HepG2 (cell line): ENCODE results near the gene TAF4B. TPM values are rescaled to one million over a fixed set of nuclear protein-coding genes. Genes with fewer than 3 reads are reported as not detected.

Source experiments
- ATAC-seq: fragments of 200-7000 bp; cut with Tn5 transposase; 3 replicates; pipeline ENCODE4 v1.9.1; 2020; ENCODE audit warnings: mild to moderate bottlenecking, moderate library complexity
- BruUV-seq: library from RNA; stranded (reverse); fragments of 400-500 nt; replicated peaks from 2 replicates; lab custom pipeline; 2021; lab: Mats Ljungman, UMichigan
- CTCF ChIA-PET: fragments of 300-600 bp; formaldehyde crosslinking; extraction: SDS; loops from one replicate; lab custom pipeline; 2021; ENCODE audit warnings: low total read pairs, inconsistent platforms, low intra/inter-chr PET ratio; lab: Yijun Ruan, JAX
- POLR2A ChIA-PET: fragments of 350-600 bp; sonication (Branson Sonifier 250); formaldehyde crosslinking; loops from one replicate; lab custom pipeline; 2020; ENCODE audit warnings: antibody characterized with exemption, inconsistent platforms; lab: Yijun Ruan, JAX
- DNase-seq: peaks from one replicate; pipeline ENCODE4 v3.0.0-alpha.2; 2015; ENCODE audit warnings: low spot score
- FAIRE-seq: peaks from 3 replicates; lab custom pipeline; 2011; peaks lifted over from hg19 to GRCh38; lab: Jason Lieb, UNC
- H2AFZ ChIP-seq: one replicate; pipeline ENCODE4 v1.6.1; 2011; ENCODE audit warnings: low read length, inconsistent platforms
- H3K27ac ChIP-seq: fragments of 300-600 bp; 3 replicates; pipeline ENCODE4 v1.8.0; 2011; ENCODE audit warnings: mixed run types, mild to moderate bottlenecking, mixed read lengths, low read length, inconsistent platforms; ENCODE audit not compliant: insufficient read depth; ENCODE audit errors: extremely low read length
- H3K27me3 ChIP-seq, 2 experiments: fragments of 200-600 bp in 1 of 2; 2 replicates in 1 of 2; 3 replicates in 1 of 2; pipeline versions ENCODE4 v1.6.0 to v1.8.0; 2011; ENCODE audit warnings: low read length in 2 of 2, mild to moderate bottlenecking in 2 of 2, moderate library complexity in 2 of 2, inconsistent platforms in 1 of 2; ENCODE audit not compliant: insufficient read depth in 2 of 2, control insufficient read depth in 1 of 2
- H3K36me3 ChIP-seq, 2 experiments: fragments of 200-600 bp in 1 of 2; replicated peaks in 1 of 2; 2 replicates in 1 of 2; 3 replicates in 1 of 2; pipeline versions ENCODE4 v1.5.1 to v1.8.0; 2011; ENCODE audit warnings: low read length in 2 of 2, inconsistent platforms in 1 of 2; ENCODE audit not compliant: insufficient read depth in 2 of 2, control insufficient read depth in 1 of 2
- H3K4me1 ChIP-seq: 2 replicates; pipeline ENCODE4 v1.5.1; 2012; ENCODE audit warnings: low read length, inconsistent platforms; ENCODE audit not compliant: insufficient read depth
- H3K4me2 ChIP-seq: 2 replicates; pipeline ENCODE4 v1.6.0; 2011; ENCODE audit warnings: low read depth, low read length, inconsistent platforms
- H3K4me3 ChIP-seq, 3 experiments: fragments of 200-600 bp in 1 of 3; sonication (generic), shearing (Covaris generic) in 1 of 3; replicated peaks in 1 of 3; 2 replicates each; pipeline ENCODE4 v1.5.1; 2011 to 2016; ENCODE audit warnings: low read length in 3 of 3, inconsistent platforms in 2 of 3, low read depth in 2 of 3, mild to moderate bottlenecking in 2 of 3, control low read depth in 1 of 3, mixed read lengths in 1 of 3; ENCODE audit not compliant: insufficient read depth in 1 of 3
- H3K79me2 ChIP-seq: one replicate; pipeline ENCODE4 v1.6.1; 2011; ENCODE audit warnings: low read length, inconsistent platforms; ENCODE audit not compliant: insufficient read depth
- H3K9ac ChIP-seq: 2 replicates; pipeline ENCODE4 v1.6.0; 2011; ENCODE audit warnings: mild to moderate bottlenecking, low read depth, low read length, inconsistent platforms; ENCODE audit not compliant: insufficient read depth
- H3K9me3 ChIP-seq: 2 replicates; pipeline ENCODE4 v1.5.1; 2012; ENCODE audit warnings: mild to moderate bottlenecking, low read length
- H4K20me1 ChIP-seq: 2 replicates; pipeline ENCODE4 v1.6.0; 2011; ENCODE audit warnings: inconsistent platforms, mild to moderate bottlenecking, low read length, moderate library complexity; ENCODE audit not compliant: insufficient read depth
- KDM5A ChIP-seq: fragments of 200-600 bp; sonication (generic); IDR thresholded peaks from 2 replicates; pipeline ENCODE4 v1.7.0; 2018; ENCODE audit warnings: antibody characterized with exemption, mild to moderate bottlenecking, low read length, borderline replicate concordance
- MYC ChIP-seq: sonication (generic); formaldehyde crosslinking; IDR thresholded peaks from 2 replicates; pipeline ENCODE4 v1.9.0; 2021; ENCODE audit warnings: missing genetic modification reagents, borderline replicate concordance
- NAIF1 ChIP-seq: sonication (generic); formaldehyde crosslinking; IDR thresholded peaks from 2 replicates; pipeline ENCODE4 v1.5.0; 2020; ENCODE audit warnings: mild to moderate bottlenecking, missing genetic modification reagents, borderline replicate concordance
- NFIC ChIP-seq: IDR thresholded peaks from 2 replicates; pipeline ENCODE4 v1.6.1; 2012; ENCODE audit warnings: mild to moderate bottlenecking, low read length, inconsistent platforms
- REL ChIP-seq: sonication (generic); formaldehyde crosslinking; conservative IDR thresholded peaks from 2 replicates; pipeline ENCODE4 v1.8.0; 2022; ENCODE audit warnings: mild to moderate bottlenecking, missing genetic modification reagents, moderate library complexity
- SRF ChIP-seq: IDR thresholded peaks from 2 replicates; pipeline ENCODE4 v1.6.1; 2011; ENCODE audit warnings: mild to moderate bottlenecking, low read depth, low read length, moderate library complexity
- ZNF335 ChIP-seq: sonication (generic); formaldehyde crosslinking; IDR thresholded peaks from 2 replicates; pipeline ENCODE4 v1.4.0; 2020; ENCODE audit warnings: missing genetic modification reagents
- ZNF441 ChIP-seq: sonication (generic); formaldehyde crosslinking; IDR thresholded peaks from 2 replicates; pipeline ENCODE4 v1.7.0; 2021; ENCODE audit warnings: missing genetic modification reagents, borderline replicate concordance
- ZNF75D ChIP-seq: sonication (generic); formaldehyde crosslinking; IDR thresholded peaks from 2 replicates; pipeline ENCODE4 v1.8.1; 2023; ENCODE audit warnings: missing genetic modification reagents, mild to moderate bottlenecking, borderline replicate concordance
- ZNF768 ChIP-seq: sonication (generic); formaldehyde crosslinking; IDR thresholded peaks from 2 replicates; pipeline ENCODE4 v1.4.0; 2020; ENCODE audit warnings: missing genetic modification reagents
- in situ Hi-C: cut with HindIII; loops from 2 replicates; pipeline ENCODE4 v1.10.0; 2017; ENCODE audit warnings: low pct_unique_long_range_greater_than_20kb; ENCODE audit not compliant: extremely low pct_ligation_motif_present
- intact Hi-C: fragments of 100-400 bp; cut with micrococcal nuclease; formaldehyde crosslinking; loops from one replicate; pipeline ENCODE4 v1.10.0; 2022; ENCODE audit not compliant: unreplicated experiment
- polyA plus RNA-seq, 8 experiments: library from polyadenylated mRNA; depleted of rRNA in 3 of 8; stranded (reverse) in 7 of 8; unstranded in 1 of 8; fragments of >200 nt; fragmentation: Illumina TruSeq in 4 of 8; extraction: Trizol in 4 of 8; gene quantifications; 2 replicates each; pipeline versions ENCODE4 v1.2.1 to v1.2.3, GENCODE V29; 2011 to 2016; ENCODE audit warnings: low read depth in 4 of 8, missing spikeins in 1 of 8, mixed read lengths in 1 of 8; ENCODE audit not compliant: insufficient read depth in 1 of 8
- total RNA-seq, 5 experiments: library from RNA; depleted of rRNA; stranded (reverse); fragments of >200 nt; fragmentation: Illumina TruSeq; extraction: Trizol; gene quantifications; 2 replicates each; pipeline ENCODE4 v1.2.3, GENCODE V29; 2016; ENCODE audit warnings: low read depth in 1 of 5
- TF ChIP-seq, protein P1 (sequence below): sonication (generic); formaldehyde crosslinking; conservative IDR thresholded peaks from 2 replicates; pipeline ENCODE4 v1.4.0; 2020; ENCODE audit warnings: missing genetic modification reagents
- TF ChIP-seq, protein P2 (sequence below): sonication (generic); formaldehyde crosslinking; IDR thresholded peaks from 2 replicates; pipeline ENCODE4 v1.5.0; 2020; ENCODE audit warnings: missing genetic modification reagents

The TAF4B gene
- total and polyA plus RNA-seq, 2 of the 13 experiments (the other 11 are each of a cell fraction or from before 2014, with no cell fraction given) = 2.2 to 3.8 TPM

DNA sequence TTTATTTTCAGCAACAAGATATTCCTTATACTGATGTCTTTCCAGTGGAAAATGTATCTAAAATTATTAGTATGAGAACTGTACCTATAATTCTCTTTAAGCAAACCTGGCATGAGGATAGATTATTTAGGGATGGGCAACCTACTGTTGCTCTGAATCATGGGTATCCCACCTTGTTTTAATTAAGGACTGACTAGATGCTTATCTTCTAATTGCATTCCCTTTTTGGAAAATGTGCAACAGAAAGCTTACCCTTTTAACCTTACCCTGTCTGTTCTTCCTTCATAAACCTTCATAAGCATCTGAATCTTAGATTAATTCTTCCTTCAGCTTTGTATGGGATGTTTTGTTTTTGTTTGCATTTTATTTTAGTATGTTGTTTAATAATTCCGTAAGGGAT lies 110.3 kb downstream of the TAF4B start (continued):
- TF ChIP-seq, protein P1, sequence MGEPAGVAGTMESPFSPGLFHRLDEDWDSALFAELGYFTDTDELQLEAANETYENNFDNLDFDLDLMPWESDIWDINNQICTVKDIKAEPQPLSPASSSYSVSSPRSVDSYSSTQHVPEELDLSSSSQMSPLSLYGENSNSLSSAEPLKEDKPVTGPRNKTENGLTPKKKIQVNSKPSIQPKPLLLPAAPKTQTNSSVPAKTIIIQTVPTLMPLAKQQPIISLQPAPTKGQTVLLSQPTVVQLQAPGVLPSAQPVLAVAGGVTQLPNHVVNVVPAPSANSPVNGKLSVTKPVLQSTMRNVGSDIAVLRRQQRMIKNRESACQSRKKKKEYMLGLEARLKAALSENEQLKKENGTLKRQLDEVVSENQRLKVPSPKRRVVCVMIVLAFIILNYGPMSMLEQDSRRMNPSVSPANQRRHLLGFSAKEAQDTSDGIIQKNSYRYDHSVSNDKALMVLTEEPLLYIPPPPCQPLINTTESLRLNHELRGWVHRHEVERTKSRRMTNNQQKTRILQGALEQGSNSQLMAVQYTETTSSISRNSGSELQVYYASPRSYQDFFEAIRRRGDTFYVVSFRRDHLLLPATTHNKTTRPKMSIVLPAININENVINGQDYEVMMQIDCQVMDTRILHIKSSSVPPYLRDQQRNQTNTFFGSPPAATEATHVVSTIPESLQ = no peak
- TF ChIP-seq MYC (CRISPR knock-in tag) (no peak), REL (CRISPR knock-in tag) (no peak), NFIC (no peak)

DNA sequence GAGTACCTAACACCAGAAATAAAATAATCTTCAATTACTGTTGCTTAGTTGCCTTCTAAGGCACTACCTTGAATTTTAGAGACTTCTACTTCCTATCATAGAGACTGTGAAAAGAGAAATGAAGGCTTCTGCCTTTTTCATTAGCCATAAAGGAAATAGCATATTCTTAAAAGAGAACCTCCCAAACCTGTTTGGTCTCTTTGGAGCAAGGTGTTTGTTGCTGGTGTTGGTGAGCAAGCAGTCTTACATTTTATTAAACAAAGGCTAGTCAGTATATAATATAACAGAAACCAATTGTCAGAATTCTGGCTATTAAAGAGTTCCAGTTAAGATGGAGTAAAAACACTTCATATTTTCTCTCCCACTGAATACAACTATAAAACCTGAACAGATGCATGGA lies 116.4 kb downstream of the TAF4B start:
- FAIRE-seq (no peak), ATAC-seq (no peak)
- no TSS peak for BruUV-seq
- H3K9me3 ChIP-seq = peaks cover 15% of the 10 kb centered on the region
- H3K9ac ChIP-seq = no peak overlapping the region
- CTCF ChIA-PET = no interaction called here
- no peak overlapping the region for H3K4me3 ChIP-seq
- H3K36me3 ChIP-seq = no peaks in the 10 kb centered on the region
- H3K4me1 ChIP-seq = no peaks in the 10 kb centered on the region
- intact Hi-C loops = no loop called here
- H3K27ac ChIP-seq = no peak overlapping the region
- H3K79me2 ChIP-seq = no peaks in the 10 kb centered on the region
- TF ChIP-seq SRF (no peak), ZNF335 (CRISPR knock-in tag) (no peak), KDM5A (no peak), ZNF441 (no peak), ZNF768 (CRISPR knock-in tag) (no peak), NAIF1 (CRISPR knock-in tag) (no peak), ZNF75D (CRISPR knock-in tag) (no peak)
- TF ChIP-seq, protein P2, sequence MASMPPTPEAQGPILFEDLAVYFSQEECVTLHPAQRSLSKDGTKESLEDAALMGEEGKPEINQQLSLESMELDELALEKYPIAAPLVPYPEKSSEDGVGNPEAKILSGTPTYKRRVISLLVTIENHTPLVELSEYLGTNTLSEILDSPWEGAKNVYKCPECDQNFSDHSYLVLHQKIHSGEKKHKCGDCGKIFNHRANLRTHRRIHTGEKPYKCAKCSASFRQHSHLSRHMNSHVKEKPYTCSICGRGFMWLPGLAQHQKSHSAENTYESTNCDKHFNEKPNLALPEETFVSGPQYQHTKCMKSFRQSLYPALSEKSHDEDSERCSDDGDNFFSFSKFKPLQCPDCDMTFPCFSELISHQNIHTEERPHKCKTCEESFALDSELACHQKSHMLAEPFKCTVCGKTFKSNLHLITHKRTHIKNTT (CRISPR knock-in tag) = no peak
- TF ChIP-seq, all 625 proteins: peak for 0
- in situ Hi-C loops = no loop called here
- no peaks in the 10 kb centered on the region; a peak in 1 of 5 replicates for H3K27me3 ChIP-seq
- no peaks in the 10 kb centered on the region for H4K20me1 ChIP-seq
- no peak for DNase-seq
- POLR2A ChIA-PET = no interaction called here
- H3K4me2 ChIP-seq = no peak overlapping the region
- no peak overlapping the region for H2AFZ ChIP-seq
